COLO668 (cell line): ENCODE measurements around the gene MAJIN.
"Not testable (repeated sequence)": the region's sequence is repeated elsewhere in the genome, so short reads cannot be mapped to it uniquely, and the experiment has no call there.

Experiments used
- DNase-seq: peaks from one replicate; lab custom pipeline; 2025; ENCODE audit not compliant: unreplicated experiment; lab: John Stamatoyannopoulos, UW

The MAJIN gene

DNA sequence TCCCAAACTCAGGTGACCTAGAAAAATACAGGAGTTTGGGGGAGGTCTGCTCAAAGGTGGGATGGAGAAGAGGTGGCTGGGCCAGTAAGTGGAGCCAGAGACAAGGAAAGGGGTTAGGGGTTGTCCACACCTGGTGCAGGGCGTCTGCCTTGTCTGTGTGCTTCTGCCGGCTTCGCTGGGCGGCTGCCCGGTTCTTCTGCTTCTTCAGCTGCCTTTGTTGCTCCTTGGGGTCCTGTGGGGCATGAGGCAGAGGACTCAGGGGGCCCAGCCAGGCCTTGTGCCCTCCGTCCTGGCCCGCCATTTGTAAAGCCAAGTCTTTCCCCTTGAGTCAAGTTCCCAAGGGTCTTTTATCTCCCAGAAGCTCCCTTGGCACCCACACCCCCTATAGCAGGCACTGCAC is 22.4 kb upstream of the MAJIN start:
- no peak for DNase-seq

DNA sequence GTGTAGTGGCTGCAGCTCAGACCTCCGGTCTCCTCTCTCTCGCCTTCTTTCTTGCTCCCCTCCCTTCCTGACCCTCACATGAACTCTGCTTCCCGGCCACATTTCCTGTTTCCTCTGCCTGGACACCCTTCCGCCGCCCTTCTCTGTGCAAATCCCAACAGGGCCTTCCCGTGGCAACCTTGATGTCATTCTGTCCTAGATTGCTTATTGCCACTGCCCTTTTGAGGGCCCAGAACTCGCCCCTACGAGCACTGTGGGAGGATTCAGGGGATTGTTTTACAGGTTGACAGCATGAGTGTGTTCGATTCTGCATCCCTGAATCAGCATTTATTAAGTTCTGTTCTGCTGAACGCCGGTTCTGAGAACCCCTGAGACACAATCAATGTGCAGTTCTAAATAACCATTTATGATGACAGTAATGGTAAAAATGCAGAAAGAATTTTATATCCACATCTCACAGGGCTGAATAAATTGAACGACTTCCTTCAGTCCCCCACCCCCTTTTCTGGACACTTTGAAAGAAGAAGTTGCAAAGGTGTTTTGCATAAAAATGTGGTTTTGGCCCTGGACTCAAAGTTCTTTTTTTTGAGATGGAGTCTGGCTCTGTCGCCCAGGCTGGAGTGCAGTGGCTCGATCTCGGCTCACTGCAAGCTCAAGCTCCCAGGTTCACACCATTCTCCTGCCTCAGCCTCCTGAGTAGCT is 18.5 kb upstream of the MAJIN start:
- no peak for DNase-seq

DNA sequence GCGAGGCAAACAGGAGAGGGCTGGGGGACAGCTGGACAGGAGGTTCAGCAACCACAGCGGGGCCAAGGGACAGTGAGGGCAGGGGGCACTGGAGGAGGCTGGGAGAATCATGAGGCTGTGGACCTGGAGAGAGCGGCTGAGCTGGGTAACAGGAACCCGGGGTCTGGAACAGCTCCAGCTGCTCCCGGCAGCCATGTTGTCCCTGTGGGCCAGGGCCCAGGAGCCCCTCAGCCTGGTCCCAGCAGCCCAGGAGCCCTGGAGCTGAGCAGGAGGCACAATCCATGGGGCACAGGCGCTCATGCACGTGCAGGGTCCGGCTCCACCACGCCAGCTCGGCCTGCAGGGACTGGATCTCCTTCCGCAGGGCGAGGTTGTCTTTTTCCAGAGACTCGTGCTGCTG is 17.5 kb upstream of the MAJIN start:
- DNase-seq = no peak

- no peak for DNase-seq
Observed at GRCh38 chr11:64987998-64988854, 16.3 kb upstream of the MAJIN start.

- DNase-seq = not testable (repeated sequence)
Observed at GRCh38 chr11:64983339-64983738, 11.4 kb upstream of the MAJIN start.

DNA sequence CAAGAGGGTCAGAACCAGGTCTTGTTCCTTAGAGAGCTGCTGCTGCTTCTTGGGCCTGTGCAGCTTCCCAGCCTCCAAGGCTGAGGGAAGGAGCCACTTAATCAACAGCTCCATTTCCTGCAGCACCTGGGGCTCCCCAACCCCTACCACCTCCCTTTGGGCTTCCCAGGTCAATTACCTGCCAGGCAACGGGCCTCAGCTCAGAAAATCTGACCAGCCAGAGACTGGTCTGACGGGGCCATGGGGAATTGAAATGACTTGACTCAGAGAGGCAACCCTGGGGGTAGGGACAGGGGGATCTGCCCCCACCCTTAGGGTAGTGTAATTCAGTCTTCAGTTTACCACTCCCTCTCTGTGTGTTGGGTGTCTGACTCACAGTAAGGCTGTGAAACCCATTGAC is 4.7 kb upstream of the MAJIN start:
- DNase-seq = no peak

GRCh38 chr11:64974124-64974523 is 2.2 kb upstream of the MAJIN start:
- no peak for DNase-seq

DNA sequence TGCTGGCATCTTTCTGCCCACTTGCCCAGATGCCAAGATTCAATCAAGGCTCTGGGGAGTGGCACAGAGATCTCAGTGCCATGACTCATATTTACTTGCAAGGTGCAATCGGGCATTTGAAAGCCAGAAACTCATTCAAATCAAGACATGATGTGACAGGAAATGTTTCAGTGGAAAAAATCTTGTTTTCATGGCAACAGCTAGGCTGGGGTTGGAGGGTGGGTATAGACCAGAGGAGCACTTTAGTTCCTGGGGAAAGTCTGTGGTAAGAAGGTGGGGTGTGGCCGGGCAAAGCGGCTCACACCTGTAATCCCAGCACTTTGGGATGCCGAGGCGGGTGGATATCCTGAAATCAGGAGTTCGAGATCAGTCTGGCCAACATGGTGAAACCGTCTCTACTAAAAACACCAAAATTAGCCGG is 1.2 kb downstream of the MAJIN start:
- no peak for DNase-seq

GRCh38 chr11:64969209-64969608 is 2.7 kb downstream of the MAJIN start:
- no peak for DNase-seq

- DNase-seq = no peak
Observed at GRCh38 chr11:64967375-64967774, 4.5 kb downstream of the MAJIN start.

- no peak for DNase-seq
Observed at GRCh38 chr11:64963072-64963631, 8.8 kb downstream of the MAJIN start.

GRCh38 chr11:64960719-64961118 is 11.2 kb downstream of the MAJIN start:
- no peak for DNase-seq

- DNase-seq = no peak
Observed at GRCh38 chr11:64959498-64959897, 12.4 kb downstream of the MAJIN start.

DNA sequence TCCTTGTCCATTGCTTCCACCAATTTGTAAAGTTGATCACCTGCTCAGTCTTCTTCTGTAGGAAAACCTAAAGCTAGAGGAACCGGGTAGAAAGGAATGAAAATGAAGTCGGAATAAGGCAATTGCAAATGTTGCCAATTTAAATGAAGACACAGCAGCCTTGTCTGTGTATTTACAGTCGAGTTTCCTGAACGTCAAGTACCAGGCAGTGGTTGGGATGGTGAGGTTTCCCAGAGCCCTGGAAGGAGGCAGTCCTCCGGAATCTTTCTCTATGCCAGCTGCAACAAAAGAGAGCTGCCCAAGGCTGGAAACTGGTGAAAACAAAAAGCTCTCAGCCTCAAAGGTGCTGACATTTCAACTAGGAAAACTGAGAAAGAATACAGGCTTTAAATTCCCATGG is 17.7 kb downstream of the MAJIN start:
- no peak for DNase-seq

- DNase-seq = no peak
Observed at GRCh38 chr11:64951529-64951928, 20.4 kb downstream of the MAJIN start.

DNA sequence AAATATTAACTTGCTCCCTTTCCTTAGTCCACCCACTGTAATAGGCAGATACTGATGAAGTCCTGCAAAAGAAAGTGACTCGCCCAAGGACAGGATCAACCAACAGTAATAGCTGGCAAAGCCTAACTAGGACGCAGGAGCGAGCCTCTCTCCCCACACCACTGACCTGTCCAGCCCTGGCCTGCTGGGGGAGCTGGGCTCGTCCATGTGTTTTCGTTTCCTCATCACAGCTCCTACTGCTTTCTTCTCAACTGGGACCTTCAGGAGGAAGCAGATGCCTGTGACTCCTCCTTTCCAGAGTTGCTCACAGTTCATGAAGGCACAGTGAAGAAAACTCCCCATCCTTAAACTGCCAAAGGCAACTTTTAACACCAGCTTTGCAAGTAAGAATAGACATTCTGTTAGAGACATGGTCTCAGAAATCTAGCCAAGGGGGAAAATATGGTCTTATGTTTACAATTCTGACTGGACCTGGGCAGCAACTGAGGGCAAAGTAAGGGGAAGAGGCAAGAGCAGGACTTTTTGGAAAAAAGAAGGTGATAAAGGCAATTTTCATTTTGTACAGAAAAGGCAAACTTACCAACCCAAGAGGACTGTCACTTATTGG is 24.6 kb downstream of the MAJIN start:
- DNase-seq = no peak

- no peak for DNase-seq
Observed at GRCh38 chr11:64936539-64936938, 35.4 kb downstream of the MAJIN start.

DNA sequence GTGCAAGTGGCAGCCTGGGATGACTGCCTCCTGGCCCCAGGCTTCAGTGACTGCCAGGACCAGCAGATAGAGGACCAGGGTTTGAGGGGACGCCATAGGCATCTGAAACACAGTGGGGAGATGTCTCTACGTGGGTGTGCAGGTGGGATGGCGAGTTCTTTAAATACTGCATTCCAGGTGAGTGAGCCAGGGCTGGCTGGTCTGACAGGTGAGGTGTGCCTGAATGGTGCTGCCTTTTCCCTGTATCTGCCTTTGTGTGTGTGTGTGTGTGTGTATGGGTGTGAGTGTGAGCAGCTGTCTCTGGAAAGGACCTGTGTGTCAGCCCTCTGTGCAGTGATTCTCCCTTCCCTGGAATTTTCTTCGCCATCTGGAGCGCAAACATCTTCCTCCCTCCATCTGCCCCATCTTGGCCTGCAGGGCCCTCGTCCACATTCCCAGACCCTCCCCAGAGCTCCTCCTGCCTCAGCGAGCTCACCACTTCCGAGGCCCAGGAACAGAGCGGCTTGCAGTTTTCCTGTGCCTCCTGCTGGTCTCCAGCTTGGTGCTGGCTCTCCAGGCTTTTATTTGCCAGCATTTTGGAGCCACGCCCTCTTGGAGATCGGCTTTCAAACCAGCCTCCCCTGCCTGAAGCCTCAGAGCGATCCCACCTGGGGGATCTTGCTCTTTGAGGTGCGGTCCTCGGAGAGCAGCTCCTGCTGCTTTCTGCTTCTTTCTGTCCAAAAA is 36.4 kb downstream of the MAJIN start, which contains the start of gene GPHA2:
Gene GPHA2, minus strand, starts transcription at position 535 of the 723 bp plus-strand sequence. Its CDS starts 433 bp downstream, at position 102.
- DNase-seq = peak; percentile 12

GRCh38 chr11:64934682-64935358 is 37.1 kb downstream of the MAJIN start:
- DNase-seq = no peak

GRCh38 chr11:64933935-64934681 is 37.8 kb downstream of the MAJIN start:
- DNase-seq = no peak
